Measurements from ENCODE around the gene SP140L.

The SP140L gene

DNA sequence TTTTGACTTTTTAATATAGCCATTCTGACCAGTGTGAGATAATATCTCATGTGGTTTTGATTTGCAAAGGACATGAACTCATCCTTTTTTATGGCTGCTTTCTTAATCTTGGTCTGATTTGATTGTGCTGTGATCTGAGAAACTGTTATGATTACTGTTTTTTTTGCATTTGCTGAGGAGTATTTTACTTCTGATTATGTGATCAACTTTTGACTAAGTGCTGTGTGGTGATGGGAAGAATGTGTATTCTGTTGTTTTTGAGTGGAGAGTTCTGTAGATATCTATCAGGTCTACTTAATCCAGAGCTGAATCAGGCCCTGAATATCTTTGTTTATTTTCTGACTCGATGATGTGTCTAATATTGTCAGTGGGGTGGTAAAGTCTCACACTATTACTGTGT is 16.8 kb downstream of the SP140L start:
- no peaks in the 10 kb centered on the region for H3K9me3 ChIP-seq (ENCODE audit: low read length)
- H3K27me3 ChIP-seq (ENCODE audit: insufficient read depth, low read length) = no peaks in the 10 kb centered on the region
- no peak overlapping the region for H3K9ac ChIP-seq (ENCODE audit: low read length)
- H3K79me2 ChIP-seq (ENCODE audit: insufficient read depth, low read length) = no peaks in the 10 kb centered on the region
- H3K4me2 ChIP-seq (ENCODE audit: low read length) = no peak overlapping the region
- peaks cover 4% of the 10 kb centered on the region for H3K4me1 ChIP-seq (ENCODE audit: insufficient read depth, low read length, severe bottlenecking)
- H3F3A ChIP-seq (ENCODE audit: insufficient read depth, low read length) = no peaks in the 10 kb centered on the region
- no peak overlapping the region for H3K4me3 ChIP-seq (ENCODE audit: low read depth, low read length, poor library complexity, severe bottlenecking)
- no peak overlapping the region for H3K27ac ChIP-seq (ENCODE audit: low read depth, low read length, poor library complexity, severe bottlenecking)
- peaks cover 11% of the 10 kb centered on the region; the same call in 1 of the 2 replicates for H3K36me3 ChIP-seq (ENCODE audit: insufficient read depth, low read length)
- no peak overlapping the region for H2AFZ ChIP-seq (ENCODE audit: low read length)
- TF ChIP-seq, protein P1, sequence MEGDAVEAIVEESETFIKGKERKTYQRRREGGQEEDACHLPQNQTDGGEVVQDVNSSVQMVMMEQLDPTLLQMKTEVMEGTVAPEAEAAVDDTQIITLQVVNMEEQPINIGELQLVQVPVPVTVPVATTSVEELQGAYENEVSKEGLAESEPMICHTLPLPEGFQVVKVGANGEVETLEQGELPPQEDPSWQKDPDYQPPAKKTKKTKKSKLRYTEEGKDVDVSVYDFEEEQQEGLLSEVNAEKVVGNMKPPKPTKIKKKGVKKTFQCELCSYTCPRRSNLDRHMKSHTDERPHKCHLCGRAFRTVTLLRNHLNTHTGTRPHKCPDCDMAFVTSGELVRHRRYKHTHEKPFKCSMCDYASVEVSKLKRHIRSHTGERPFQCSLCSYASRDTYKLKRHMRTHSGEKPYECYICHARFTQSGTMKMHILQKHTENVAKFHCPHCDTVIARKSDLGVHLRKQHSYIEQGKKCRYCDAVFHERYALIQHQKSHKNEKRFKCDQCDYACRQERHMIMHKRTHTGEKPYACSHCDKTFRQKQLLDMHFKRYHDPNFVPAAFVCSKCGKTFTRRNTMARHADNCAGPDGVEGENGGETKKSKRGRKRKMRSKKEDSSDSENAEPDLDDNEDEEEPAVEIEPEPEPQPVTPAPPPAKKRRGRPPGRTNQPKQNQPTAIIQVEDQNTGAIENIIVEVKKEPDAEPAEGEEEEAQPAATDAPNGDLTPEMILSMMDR (IDR thresholded peaks at IDR 0.05; ENCODE audit: low read length) = no peak
- no peak for TF ChIP-seq EZH2 (IDR thresholded peaks at IDR 0.05; ENCODE audit: borderline replicate concordance, low read length)
- no peaks in the 10 kb centered on the region for H4K20me1 ChIP-seq (ENCODE audit: insufficient read depth, low read length)
- H3K9me2 ChIP-seq (ENCODE audit: low read depth, low read length) = no peaks in the 10 kb centered on the region

DNA sequence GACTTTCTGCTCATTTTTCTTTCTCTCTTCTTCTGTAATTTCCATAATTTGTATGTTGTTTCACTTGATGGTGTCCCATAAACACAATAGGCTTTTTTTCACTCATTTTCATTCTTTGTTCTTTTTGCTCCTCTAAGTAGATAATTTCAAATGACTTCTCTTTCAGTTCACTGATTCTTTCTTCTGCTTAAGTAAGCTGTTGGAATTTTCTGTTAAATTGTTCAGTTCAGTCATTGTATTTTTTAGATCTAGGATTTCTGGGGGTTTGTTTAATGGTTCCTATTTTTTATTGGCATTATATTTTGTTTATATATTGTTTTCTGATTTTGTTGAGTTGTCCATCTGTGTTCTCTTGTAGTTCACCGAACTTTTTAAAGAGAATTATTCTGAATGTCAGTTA is 19.5 kb downstream of the SP140L start:
- no peak overlapping the region for H3K9ac ChIP-seq (ENCODE audit: low read length)
- no peaks in the 10 kb centered on the region for H3F3A ChIP-seq (ENCODE audit: insufficient read depth, low read length)
- H3K36me3 ChIP-seq (ENCODE audit: insufficient read depth, low read length) = peaks cover 11% of the 10 kb centered on the region; the same call in 1 of the 2 replicates
- no peak overlapping the region for H3K4me3 ChIP-seq (ENCODE audit: low read depth, low read length, poor library complexity, severe bottlenecking)
- H3K27ac ChIP-seq (ENCODE audit: low read depth, low read length, poor library complexity, severe bottlenecking) = no peak overlapping the region
- H3K9me2 ChIP-seq (ENCODE audit: low read depth, low read length) = no peaks in the 10 kb centered on the region
- no peaks in the 10 kb centered on the region for H3K79me2 ChIP-seq (ENCODE audit: insufficient read depth, low read length)
- no peaks in the 10 kb centered on the region for H3K9me3 ChIP-seq (ENCODE audit: low read length)
- peaks cover 4% of the 10 kb centered on the region for H3K4me1 ChIP-seq (ENCODE audit: insufficient read depth, low read length, severe bottlenecking)
- no peaks in the 10 kb centered on the region for H4K20me1 ChIP-seq (ENCODE audit: insufficient read depth, low read length)
- no peak overlapping the region for H2AFZ ChIP-seq (ENCODE audit: low read length)
- no peaks in the 10 kb centered on the region for H3K27me3 ChIP-seq (ENCODE audit: insufficient read depth, low read length)
- TF ChIP-seq, protein P1 (IDR thresholded peaks at IDR 0.05; ENCODE audit: low read length) = no peak
- TF ChIP-seq EZH2 (IDR thresholded peaks at IDR 0.05; ENCODE audit: borderline replicate concordance, low read length) = no peak
- H3K4me2 ChIP-seq (ENCODE audit: low read length) = no peak overlapping the region

DNA sequence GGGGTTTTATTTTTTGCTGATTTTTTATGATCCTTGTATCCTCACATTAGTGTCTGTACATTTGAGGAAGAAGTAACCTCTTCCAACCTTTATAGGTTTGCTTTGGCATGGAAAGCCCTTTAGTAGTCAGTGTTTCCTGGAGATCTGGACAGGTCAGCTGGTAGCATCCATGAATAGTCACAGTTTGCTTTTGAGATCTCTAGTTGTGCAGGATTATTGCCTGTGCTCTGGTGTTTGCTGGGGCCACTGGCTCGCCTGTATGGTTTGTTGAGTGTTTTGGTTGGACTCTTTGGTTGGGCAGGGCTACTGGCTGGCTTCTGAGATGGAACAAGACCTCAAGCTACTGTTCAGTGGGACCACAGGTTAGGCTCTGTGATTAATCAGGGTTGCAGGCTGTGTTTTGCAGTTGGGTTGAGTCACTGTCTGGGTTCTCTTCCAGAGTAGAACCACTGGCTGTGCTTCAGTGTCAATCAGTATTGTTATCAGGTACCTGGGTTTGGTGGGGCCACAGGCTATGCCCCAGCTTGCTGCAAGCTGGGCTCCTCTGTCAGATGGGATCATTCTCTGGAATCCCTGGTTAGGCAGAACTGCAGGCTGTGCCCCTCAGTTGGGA is 20.0 kb downstream of the SP140L start:
- peaks cover 4% of the 10 kb centered on the region for H3K4me1 ChIP-seq (ENCODE audit: insufficient read depth, low read length, severe bottlenecking)
- no peak overlapping the region for H3K4me3 ChIP-seq (ENCODE audit: low read depth, low read length, poor library complexity, severe bottlenecking)
- no peak overlapping the region for H3K27ac ChIP-seq (ENCODE audit: low read depth, low read length, poor library complexity, severe bottlenecking)
- H4K20me1 ChIP-seq (ENCODE audit: insufficient read depth, low read length) = no peaks in the 10 kb centered on the region
- TF ChIP-seq EZH2 (IDR thresholded peaks at IDR 0.05; ENCODE audit: borderline replicate concordance, low read length) = no peak
- TF ChIP-seq, protein P1 (IDR thresholded peaks at IDR 0.05; ENCODE audit: low read length) = no peak
- no peaks in the 10 kb centered on the region for H3K79me2 ChIP-seq (ENCODE audit: insufficient read depth, low read length)
- no peaks in the 10 kb centered on the region for H3F3A ChIP-seq (ENCODE audit: insufficient read depth, low read length)
- H3K36me3 ChIP-seq (ENCODE audit: insufficient read depth, low read length) = peaks cover 14% of the 10 kb centered on the region; the same call in 1 of the 2 replicates
- H3K27me3 ChIP-seq (ENCODE audit: insufficient read depth, low read length) = no peaks in the 10 kb centered on the region
- no peak overlapping the region for H2AFZ ChIP-seq (ENCODE audit: low read length)
- H3K4me2 ChIP-seq (ENCODE audit: low read length) = no peak overlapping the region
- H3K9me2 ChIP-seq (ENCODE audit: low read depth, low read length) = no peaks in the 10 kb centered on the region
- no peaks in the 10 kb centered on the region for H3K9me3 ChIP-seq (ENCODE audit: low read length)
- no peak overlapping the region for H3K9ac ChIP-seq (ENCODE audit: low read length)
